Activated CD8-positive, alpha-beta memory T cell treated with anti-CD3 and anti-CD28 coated beads for 4 hours (primary cell): Measurements from ENCODE around the gene TRPV5.

ENCODE experiments used
- DNase-seq, 2 donors: peaks; one replicate each; pipeline ENCODE4 v3.0.0-alpha.2; 2020; ENCODE audit warnings: low read depth in 2 of 2

Gene TRPV5

DNA sequence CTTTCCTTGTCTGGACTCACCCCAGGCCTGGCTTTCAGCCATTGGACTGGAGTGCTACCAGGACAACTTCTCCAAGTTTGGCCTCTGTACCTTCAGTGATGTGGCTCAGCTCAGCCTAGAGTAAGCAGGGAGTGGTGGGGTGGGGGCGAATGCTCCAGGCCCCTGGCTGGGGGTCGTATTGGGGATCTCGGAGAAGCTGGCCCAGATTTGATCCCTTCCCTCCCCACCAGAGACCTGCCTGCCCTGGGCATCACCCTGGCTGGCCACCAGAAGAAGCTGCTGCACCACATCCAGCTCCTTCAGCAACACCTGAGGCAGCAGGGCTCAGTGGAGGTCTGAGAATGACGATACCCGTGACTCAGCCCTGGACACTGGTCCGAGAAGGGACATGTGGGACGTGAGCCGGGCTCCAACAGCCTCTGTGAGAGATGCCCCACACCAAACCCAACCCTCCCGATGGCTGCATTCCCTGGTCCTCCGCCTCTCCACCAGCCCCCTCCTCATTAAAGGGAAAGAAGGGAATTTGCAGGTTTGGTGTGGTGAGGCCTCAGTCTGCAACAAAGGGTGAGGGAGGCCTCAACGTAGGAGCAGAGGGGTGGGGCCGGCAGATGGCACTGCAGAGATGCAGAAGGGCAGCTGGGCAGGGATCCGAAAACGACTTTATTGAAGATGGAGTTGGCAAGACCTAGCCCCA is 62.8 kb downstream of the TRPV5 start:
- no peak for DNase-seq

DNA sequence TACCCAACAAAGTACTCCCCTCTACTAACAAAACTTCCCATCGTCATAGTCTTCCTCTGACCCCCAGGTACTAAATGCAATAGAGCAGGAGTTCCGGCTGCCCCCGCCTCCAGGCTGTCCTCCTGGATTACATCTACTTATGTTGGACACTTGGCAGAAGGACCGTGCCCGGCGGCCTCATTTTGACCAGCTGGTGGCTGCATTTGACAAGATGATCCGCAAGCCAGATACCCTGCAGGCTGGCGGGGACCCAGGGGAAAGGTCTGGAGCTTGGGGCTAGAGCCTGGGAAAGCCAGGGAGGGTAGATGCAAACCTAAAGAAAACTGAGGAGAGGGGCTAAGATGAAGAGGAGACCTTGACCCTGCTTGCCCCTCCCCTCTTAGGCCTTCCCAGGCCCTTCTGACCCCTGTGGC is 63.4 kb downstream of the TRPV5 start:
- no peak for DNase-seq

DNA sequence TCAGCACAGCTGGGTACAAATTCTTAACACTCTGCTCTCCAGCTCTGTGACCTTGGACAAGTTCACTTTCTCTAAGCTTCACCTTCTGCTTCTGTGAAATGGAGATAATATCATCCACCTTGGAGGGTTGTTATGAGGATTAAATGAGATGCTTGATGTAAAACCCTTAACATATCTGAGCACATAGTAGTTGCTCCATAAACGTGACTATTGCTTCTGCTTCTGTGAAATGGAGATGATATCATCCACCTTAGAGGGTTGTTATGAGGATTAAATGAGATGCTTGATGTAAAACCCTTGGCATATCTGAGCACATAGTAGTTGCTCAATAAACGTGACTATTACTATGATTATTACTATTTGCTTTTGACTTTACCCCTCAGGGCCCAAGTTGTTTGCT is 64.1 kb downstream of the TRPV5 start:
- no peak for DNase-seq

DNA sequence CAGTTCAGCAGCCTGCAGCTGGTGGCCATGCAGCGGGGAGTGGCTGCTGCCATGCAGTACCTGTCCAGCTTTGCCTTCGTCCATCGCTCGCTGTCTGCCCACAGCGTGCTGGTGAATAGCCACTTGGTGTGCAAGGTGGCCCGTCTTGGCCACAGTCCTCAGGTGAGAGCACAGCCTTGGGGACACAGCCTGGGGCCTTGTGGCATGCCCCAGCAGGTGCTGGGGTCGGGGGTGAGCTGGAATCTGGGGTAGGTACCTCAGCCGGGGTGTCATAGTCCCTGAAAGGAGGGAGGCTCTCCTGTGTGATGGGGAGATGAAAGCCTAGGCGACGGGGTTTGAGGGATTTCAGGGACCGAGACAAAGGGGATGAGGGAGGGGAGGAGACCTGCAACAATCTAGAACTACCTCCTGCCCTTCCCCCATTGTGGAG is 64.5 kb downstream of the TRPV5 start:
- no peak for DNase-seq

DNA sequence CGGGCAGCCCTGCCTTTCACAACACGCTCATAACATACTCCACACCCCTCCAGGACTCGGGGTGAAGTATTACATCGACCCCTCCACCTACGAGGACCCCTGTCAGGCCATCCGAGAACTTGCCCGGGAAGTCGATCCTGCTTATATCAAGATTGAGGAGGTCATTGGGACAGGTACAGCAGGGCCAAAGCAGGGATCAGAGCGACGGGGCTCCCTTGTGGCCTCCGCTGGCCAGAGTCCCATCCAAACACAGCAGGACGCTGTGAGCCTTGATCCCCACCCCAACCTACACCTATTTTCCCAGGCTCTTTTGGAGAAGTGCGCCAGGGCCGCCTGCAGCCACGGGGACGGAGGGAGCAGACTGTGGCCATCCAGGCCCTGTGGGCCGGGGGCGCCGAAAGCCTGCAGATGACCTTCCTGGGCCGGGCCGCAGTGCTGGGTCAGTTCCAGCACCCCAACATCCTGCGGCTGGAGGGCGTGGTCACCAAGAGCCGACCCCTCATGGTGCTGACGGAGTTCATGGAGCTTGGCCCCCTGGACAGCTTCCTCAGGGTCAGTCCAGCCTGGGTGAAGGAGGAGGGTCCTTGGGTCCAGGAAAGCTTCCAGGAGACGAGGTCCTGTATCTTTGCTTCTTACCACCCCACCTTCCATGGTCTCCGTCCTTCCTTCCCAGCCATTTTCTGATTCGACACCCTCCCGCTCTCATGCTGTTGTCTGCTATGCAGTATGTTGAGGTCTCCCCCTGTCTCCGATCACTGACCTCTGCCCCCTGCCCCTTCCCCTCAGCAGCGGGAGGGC is 65.2 kb downstream of the TRPV5 start:
- DNase-seq, result no peak

DNA sequence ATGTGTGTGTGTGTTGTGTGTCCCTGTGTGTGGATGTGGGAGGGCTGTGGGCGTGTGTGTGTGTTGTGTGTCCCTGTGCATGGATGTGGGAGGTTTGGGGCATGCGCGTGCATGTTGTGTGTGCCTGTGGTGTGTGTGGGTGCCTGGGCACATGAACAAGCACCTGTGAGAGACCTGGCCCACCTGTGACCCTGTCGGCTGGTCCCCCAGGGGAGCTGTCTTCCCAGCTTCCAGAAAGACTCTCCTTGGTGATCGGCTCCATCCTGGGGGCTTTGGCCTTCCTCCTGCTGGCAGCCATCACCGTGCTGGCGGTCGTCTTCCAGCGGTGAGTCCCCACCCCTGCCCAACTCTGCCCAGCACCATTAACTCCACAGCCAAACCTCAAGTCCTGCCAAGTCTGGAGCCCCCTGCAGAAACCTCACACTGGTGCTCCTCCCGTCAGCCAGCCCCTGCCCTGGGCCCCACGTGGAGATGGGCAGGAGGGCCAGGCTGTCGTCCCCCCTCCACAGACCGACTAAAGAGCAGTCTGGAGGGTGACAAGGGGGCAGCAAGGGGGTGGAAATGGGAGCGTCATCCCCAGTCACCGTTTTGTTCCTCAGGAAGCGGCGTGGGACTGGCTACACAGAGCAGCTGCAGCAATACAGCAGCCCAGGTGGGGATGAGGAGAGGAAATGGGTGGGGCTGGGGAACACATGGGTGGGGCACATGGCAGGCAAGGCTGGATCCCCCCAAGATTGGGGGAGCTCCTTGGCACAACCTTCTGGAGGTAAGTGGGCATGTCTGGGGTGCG is 66.0 kb downstream of the TRPV5 start:
- DNase-seq, result no peak

DNA sequence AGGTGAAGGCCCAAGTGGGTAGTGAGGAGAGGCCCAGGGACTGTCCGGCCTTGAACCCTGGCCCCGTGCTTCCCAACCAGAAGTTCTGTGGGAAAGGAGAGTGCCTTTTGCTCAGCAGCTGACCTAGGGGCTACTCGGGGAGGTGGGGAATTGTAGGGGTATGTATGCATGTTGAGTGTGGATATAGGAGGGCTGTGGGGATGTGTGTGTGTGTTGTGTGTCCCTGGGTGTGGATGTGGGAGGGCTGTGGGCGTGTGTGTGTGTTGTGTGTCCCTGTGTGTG is 66.5 kb downstream of the TRPV5 start:
- DNase-seq, result no peak

DNA sequence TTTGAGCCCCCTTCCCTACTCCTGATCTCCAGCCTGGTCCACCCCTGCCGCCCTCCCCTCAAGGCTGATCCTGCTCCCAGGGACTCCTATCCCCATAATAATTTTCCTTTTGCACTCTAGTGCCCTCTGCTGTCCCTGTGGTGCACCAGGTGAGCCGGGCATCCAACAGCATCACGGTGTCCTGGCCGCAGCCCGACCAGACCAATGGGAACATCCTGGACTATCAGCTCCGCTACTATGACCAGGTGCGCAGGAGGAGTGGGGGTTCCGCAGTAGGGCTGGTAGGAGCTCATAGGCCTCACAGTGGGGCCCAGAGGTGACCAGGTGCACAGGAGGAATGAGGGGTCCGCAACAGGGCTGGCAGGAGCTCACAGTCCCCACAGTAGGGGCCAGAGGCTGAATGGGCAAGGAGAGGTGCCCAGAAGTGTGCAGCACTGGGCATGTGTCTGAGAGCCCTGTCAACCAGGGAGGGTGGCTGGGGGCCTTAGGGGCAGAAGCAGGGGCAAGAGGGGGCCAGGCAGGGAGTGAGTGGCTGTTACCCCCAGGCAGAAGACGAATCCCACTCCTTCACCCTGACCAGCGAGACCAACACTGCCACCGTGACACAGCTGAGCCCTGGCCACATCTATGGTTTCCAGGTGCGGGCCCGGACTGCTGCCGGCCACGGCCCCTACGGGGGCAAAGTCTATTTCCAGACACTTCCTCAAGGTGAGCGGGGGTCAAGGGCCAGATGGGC is 67.0 kb downstream of the TRPV5 start:
- DNase-seq, result no peak

DNA sequence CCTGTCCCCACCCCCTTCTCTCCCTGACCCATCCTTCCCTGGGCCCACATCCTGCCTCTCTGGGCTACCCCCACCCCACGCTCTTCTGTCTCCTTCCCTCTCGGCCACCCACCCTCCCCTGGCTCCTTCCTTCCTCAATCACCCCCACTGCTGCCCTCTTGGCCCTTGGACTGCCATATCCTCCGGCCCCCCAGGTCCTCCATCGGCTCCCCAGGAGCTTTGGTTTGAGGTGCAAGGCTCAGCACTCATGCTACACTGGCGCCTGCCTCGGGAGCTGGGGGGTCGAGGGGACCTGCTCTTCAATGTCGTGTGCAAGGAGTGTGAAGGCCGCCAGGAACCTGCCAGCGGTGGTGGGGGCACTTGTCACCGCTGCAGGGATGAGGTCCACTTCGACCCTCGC is 67.8 kb downstream of the TRPV5 start:
- no peak for DNase-seq

DNA sequence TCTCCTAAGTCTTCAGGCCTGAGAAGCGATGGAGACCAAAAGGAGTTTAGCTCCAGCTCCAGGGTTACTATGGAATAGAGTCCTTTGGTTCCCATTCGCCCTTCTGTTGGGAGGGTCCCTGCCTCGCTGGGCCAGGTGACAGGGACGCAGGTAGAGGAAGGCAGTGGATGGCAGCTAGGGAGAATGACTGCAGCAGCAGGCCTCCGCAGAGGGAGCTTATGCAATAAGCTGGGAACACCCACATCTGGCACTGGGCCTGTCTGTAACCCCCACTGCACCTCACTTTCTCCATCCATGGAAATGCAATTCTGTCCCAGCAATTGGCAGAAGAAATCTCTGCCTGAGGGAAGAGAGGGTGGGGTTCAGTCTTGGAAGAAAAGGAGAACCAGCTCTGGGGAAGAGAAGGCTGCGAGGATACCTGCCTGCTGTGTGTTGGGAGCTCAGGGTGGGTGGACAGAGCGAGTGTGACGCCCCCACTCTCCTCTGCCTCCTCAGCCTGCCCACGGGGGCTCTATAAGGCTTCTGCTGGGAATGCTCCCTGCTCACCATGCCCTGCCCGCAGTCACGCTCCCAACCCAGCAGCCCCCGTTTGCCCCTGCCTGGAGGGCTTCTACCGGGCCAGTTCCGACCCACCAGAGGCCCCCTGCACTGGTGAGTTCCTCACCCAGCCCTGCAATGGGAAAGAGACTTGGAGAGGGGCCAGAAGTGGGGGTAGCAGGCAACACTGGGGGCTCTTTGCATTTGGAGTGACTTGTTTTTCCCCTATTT is 68.4 kb downstream of the TRPV5 start:
- no peak for DNase-seq

DNA sequence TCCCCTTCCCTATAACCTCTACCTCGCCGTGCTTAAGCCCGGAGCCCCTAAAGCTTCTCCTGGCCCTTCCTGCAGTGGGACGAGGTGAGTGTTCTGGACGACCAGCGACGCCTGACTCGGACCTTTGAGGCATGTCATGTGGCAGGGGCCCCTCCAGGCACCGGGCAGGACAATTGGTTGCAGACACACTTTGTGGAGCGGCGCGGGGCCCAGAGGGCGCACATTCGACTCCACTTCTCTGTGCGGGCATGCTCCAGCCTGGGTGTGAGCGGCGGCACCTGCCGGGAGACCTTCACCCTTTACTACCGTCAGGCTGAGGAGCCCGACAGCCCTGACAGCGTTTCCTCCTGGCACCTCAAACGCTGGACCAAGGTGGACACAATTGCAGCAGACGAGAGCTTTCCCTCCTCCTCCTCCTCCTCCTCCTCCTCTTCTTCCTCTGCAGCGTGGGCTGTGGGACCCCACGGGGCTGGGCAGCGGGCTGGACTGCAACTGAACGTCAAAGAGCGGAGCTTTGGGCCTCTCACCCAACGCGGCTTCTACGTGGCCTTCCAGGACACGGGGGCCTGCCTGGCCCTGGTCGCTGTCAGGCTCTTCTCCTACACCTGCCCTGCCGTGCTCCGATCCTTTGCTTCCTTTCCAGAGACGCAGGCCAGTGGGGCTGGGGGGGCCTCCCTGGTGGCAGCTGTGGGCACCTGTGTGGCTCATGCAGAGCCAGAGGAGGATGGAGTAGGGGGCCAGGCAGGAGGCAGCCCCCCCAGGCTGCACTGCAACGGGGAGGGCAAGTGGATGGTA is 69.5 kb downstream of the TRPV5 start:
- no peak for DNase-seq

DNA sequence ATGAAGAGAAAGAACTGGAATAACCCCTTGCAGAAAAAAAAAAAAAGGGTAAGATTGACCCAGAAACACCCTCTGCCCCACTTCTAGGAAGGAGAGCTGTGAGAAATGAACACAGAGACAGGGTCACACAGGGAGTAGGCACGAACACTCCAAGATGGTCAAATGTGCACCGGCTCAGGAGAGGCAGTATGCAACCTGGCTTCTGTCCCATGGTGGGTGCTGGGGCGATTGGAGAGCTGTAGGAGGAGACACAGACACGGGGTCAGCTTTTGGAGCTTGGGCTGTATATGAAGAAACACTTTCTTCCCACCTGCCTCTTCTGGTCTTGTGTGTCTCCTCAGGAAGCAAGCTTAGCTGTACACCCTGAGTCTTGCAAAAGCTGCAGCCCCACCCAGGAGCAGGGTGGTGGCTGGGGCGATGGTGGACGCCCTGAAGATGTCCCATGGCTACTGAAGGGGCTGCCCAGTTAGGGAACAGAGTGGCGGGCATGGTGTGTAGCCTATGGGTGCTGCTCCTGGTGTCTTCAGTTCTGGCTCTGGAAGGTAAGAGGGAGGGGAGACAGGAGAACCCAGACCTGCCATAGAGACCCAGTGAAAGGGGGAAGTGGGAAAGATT is 70.7 kb downstream of the TRPV5 start:
- DNase-seq, result no peak

DNA sequence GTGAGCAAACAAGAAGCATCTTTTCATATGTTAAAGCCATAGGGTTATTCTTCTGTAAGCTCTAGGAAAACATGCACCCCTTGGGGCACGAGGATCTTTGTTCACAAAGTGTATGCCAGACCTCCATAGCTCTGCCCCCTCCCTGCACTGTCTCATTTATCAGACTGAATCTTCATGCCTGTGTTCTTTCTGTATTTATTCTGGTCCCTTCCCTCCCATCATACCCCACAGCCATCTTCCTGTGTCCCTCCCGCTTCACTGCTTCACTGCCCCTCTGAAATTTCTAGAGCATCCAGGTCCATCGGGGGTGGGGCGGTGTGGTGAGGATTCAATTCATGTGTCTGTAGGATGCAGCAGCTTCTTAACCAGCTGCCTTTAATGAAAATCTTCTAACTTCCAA is 71.2 kb downstream of the TRPV5 start:
- no peak for DNase-seq

DNA sequence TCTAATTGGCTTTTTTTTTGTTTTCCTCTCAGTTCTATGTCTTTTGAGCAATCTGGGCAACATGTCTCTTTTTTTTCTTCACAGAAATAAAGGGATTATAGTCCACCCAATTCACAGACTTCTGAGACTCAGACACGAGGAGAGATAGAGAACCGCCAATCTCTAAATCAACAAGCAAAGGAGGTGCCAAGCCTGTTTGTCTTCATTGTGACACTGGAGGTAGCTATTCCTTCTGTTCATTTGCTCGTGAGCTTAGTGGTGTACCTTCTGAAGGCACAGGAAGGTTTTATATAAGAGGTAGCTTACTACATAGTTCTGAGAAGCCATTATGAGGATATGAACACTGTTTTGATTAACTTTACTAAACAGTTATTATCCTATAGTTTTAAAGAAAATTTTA is 72.6 kb downstream of the TRPV5 start:
- no peak for DNase-seq

DNA sequence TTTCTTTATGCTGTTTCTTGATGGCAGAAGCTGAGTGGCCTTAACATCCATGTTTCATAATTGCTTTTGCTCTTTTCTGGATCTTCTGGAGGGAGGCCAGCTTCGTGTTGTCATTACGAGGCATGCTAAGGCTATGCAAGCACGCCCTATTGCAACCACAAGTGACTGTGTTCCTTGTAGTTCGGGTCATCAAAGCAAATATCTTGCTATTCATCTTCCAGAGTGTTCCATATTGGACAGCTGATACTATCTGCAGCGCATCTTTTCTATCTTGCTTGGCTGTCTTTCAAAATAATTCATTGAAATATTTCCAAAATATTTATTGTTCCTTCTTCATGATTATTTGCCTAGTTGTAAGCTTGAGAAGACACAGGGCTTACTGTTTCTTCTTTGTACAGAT is 73.7 kb downstream of the TRPV5 start:
- DNase-seq, result no peak

DNA sequence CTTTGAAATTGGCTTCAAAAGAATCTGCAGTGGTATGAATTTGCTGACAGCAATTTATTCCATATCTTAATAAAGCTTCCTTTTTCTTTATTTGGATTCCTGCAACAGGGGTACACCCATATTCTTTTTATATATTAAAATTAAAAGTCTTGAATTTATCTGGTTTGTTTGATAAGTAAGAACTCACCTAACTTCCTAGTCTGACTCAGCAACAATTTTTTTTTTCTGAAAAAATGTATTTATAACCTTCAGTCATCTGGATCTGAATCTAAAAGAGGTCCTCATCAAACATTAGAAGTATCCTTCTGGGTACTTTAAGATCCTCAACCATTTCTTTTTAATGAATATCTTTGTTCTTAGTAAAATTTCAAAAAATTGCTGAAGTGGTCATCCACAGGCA is 74.1 kb downstream of the TRPV5 start:
- no peak for DNase-seq
